Measurements from ENCODE around the gene TDRD12.
"Not testable (repeated sequence)": the region's sequence is repeated elsewhere in the genome, so short reads cannot be mapped to it uniquely, and the experiment has no call there.

TDRD12 gene

GRCh38 chr19:32746631-32747196 is 27.1 kb downstream of the TDRD12 start:
- not testable (repeated sequence) for DNase-seq (ENCODE audit: low spot score)

GRCh38 chr19:32748497-32748896 is 28.9 kb downstream of the TDRD12 start:
- no peak for DNase-seq (ENCODE audit: low spot score)

- no peak for DNase-seq (ENCODE audit: low spot score)
Measured at GRCh38 chr19:32748948-32749347, 29.4 kb downstream of the TDRD12 start.

GRCh38 chr19:32749361-32749760 is 29.8 kb downstream of the TDRD12 start:
- no peak for DNase-seq (ENCODE audit: low spot score)

GRCh38 chr19:32750441-32751055 is 31.0 kb downstream of the TDRD12 start:
- no peak for DNase-seq (ENCODE audit: low spot score)

GRCh38 chr19:32751066-32751465 is 31.5 kb downstream of the TDRD12 start:
- DNase-seq (ENCODE audit: low spot score) = no peak

GRCh38 chr19:32757189-32757588 is 37.6 kb downstream of the TDRD12 start:
- no peak for DNase-seq (ENCODE audit: low spot score)

GRCh38 chr19:32765365-32765764 is 45.8 kb downstream of the TDRD12 start:
- DNase-seq (ENCODE audit: low spot score) = not testable (repeated sequence)

GRCh38 chr19:32767951-32768679 is 48.5 kb downstream of the TDRD12 start:
- no peak for DNase-seq (ENCODE audit: low spot score)

- no peak for DNase-seq (ENCODE audit: low spot score)
Measured at GRCh38 chr19:32771596-32771995, 52.0 kb downstream of the TDRD12 start.

GRCh38 chr19:32773126-32773525 is 53.6 kb downstream of the TDRD12 start:
- DNase-seq (ENCODE audit: low spot score) = no peak

- DNase-seq (ENCODE audit: low spot score) = no peak
Measured at GRCh38 chr19:32779082-32779481, 59.5 kb downstream of the TDRD12 start.

- no peak for DNase-seq (ENCODE audit: low spot score)
Measured at GRCh38 chr19:32781280-32781679, 61.7 kb downstream of the TDRD12 start.

- DNase-seq (ENCODE audit: low spot score) = not testable (repeated sequence)
Measured at GRCh38 chr19:32782089-32782488, 62.5 kb downstream of the TDRD12 start.

GRCh38 chr19:32787161-32787813 is 67.7 kb downstream of the TDRD12 start:
- DNase-seq (ENCODE audit: low spot score) = not testable (repeated sequence)

GRCh38 chr19:32787895-32788294 is 68.3 kb downstream of the TDRD12 start:
- DNase-seq (ENCODE audit: low spot score) = not testable (repeated sequence)

GRCh38 chr19:32789429-32789828 is 69.9 kb downstream of the TDRD12 start:
- DNase-seq (ENCODE audit: low spot score) = no peak

GRCh38 chr19:32798201-32798600 is 78.6 kb downstream of the TDRD12 start:
- DNase-seq (ENCODE audit: low spot score) = no peak

- no peak for DNase-seq (ENCODE audit: low spot score)
Measured at GRCh38 chr19:32800191-32800590, 80.6 kb downstream of the TDRD12 start.

- no peak for DNase-seq (ENCODE audit: low spot score)
Measured at GRCh38 chr19:32800754-32801153, 81.2 kb downstream of the TDRD12 start.

GRCh38 chr19:32802840-32803239 is 83.3 kb downstream of the TDRD12 start:
- DNase-seq (ENCODE audit: low spot score) = no peak

GRCh38 chr19:32808236-32808635 is 88.7 kb downstream of the TDRD12 start:
- DNase-seq (ENCODE audit: low spot score) = no peak

- DNase-seq (ENCODE audit: low spot score) = no peak
Measured at GRCh38 chr19:32809254-32809653, 89.7 kb downstream of the TDRD12 start.
